Epidermal melanocyte (primary cell): Measurements from ENCODE around the gene SHLD1.
"Not testable (repeated sequence)": the region's sequence is repeated elsewhere in the genome, so short reads cannot be mapped to it uniquely, and the experiment has no call there.

Experiments used
- DNase-seq: peaks from one replicate; pipeline ENCODE4 v3.0.0; 2011; ENCODE audit warnings: low spot score; ENCODE audit not compliant: insufficient read length

Gene SHLD1

GRCh38 chr20:5735845-5736510 is 14.2 kb upstream of the SHLD1 start:
- peak; percentile 48 for DNase-seq

GRCh38 chr20:5737619-5737953 is 12.6 kb upstream of the SHLD1 start:
- DNase-seq: no peak

GRCh38 chr20:5737966-5738365 is 12.2 kb upstream of the SHLD1 start:
- no peak for DNase-seq

DNA sequence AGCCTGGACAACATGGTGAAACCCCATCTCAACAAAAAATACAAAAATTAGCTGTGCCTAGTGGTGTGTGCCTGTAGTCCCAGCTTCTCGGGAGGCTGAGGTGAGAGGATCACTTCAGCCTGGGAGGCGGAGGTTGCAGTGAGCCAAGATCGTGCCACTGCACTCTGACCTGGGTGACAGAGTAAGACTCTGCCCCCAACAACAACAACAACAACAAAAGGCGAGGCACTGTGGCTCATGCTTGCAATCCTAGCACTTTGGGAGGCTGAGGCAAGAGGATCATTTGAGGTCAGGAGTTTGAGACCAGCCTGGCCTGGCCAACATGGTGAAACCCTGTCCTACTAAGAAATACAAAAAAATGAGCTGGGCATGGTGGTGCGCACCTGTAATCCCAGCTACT is 9.6 kb upstream of the SHLD1 start:
- DNase-seq: not testable (repeated sequence)

DNA sequence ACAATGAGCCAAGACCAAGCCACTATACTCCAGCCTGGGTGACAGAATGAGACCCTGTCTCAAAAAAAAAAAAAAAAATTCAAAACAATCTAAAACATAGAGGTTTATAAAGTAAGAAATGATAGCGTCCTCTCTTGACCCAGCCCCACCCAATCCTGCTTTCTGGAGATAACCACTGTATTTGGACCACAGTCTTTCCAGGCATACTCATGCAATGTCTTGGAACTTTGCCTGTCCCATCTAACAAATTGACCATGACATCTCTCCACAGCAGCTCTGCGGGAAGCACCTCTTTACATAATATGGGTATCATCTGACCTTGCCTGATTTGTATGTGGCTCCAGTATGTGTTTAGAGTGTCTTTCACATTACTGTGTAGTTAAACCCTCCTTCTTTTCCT is 9.1 kb upstream of the SHLD1 start:
- DNase-seq: no peak

DNA sequence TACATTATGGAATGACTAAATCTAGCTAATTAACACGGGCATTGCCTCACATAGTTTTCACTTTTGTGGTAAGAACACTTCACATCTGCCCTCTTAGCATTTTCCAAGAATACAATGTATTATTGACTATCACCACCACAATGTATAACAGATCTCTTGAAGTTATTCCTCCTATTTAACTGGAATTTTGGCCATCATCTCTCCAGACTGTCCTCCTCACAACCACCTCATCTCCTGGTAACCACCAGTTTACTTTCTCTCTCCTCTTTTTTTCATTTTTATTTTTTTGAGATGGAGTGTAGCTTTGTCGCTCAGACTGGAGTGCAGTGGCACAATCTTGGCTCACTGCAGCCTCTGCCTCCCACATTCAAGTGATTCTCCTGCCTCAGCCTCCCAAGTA is 8.2 kb upstream of the SHLD1 start:
- no peak for DNase-seq

GRCh38 chr20:5745416-5746030 is 4.7 kb upstream of the SHLD1 start:
- DNase-seq: no peak

DNA sequence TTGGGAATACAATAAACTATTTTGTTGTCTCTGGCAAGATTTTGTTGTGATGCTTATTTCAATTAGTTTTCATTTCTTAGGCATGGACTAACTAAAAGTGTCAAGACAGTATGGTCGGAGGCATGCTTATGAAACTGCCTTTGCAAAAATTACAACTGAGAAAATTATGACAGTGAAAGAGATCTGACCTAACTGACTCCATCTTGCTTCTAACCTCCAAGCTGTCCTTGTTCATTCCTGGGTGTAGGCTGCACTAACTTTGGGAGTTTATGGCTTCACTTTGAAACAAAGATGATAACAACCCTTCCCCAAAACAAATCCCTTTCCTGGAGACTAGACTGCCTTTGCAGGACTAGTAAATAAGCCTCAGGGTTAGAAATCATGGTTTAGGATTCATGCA is 4.1 kb upstream of the SHLD1 start:
- DNase-seq: no peak

GRCh38 chr20:5748246-5748645 is 2.0 kb upstream of the SHLD1 start:
- DNase-seq: no peak

DNA sequence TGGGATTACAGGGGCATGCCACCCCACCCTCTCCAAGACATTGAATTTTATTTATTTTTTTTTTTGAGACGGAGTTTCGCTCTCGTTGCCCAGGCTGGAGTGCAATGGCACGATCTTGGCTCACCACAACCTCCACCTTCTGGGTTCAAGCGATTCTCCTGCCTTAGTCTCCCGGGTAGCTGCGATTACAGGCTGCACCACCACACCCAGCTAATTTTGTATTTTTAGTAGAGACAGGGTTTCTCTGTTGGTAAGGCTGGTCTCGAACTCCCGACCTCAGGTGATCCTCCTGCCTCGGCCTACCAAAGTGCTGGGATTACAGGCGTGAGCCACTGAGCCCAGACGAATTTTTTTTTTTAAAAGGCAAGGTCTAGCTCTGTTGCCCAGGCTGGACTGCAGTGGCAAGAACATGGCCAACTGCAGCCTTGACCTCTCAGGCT is 669 bp upstream of the SHLD1 start:
- DNase-seq: not testable (repeated sequence)

DNA sequence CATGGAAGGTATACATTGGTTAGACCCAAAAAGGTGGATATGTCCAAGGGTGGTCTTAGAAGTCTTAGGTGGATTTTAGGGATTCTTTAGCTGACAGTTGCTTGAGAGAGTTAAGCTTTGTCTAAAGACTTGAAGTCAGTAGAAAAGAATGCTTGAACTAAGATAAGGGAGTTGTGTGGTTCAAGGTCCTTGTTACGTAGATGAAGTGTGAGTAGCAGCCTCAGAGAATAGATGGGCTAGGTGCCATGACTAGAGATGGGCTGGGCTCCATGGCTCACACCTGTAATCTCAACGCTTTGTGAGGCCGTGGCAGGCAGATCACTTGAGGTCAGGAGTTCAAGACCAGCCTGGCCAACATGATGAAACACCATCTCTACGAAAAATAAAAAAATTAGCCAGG is 1.7 kb downstream of the SHLD1 start:
- DNase-seq: no peak

GRCh38 chr20:5753814-5754213 is 3.6 kb downstream of the SHLD1 start:
- DNase-seq: no peak

GRCh38 chr20:5757949-5758348 is 7.7 kb downstream of the SHLD1 start:
- no peak for DNase-seq

GRCh38 chr20:5766085-5766764 is 16.0 kb downstream of the SHLD1 start:
- DNase-seq: no peak

GRCh38 chr20:5767493-5768098 is 17.4 kb downstream of the SHLD1 start:
- DNase-seq: no peak

DNA sequence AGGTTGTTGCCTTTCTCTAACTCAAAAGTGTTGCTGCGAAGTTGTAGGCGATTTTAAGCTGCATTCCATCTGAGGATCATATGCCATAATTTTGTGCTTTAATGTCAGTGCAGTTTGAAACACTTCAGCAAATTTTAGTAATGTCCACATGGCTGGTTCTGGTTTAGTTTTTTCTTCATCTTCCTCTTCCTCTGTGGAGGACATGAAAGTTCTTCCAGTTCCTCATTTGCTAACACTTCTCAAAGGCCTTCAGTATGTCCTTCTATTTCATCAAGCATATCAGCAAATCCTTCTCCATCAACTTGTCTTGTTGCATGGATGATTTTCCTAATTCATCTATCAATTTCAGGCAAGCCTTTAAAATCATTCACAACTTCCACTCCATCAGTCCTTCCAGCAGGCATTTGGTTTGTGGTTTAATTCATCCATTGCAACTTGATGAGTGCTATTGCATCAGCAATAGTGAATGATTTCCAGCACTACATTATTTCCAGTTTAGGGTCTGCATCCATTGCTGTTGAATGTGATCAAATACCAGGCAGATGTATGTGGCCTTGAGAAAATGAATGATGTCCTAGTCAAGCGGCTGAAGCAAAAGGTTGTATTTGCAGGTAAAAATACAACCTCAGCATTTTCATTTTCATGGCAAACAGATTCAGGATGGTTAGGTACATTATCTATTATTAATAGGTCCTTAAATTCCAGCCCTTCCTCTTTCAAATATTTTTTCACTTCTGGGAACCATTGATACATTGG is 20.2 kb downstream of the SHLD1 start:
- DNase-seq: no peak

- DNase-seq: peak; percentile 23
These were observed 20.8 kb downstream of the SHLD1 start for GRCh38 chr20:5770987-5771318.

GRCh38 chr20:5772704-5773103 is 22.5 kb downstream of the SHLD1 start:
- no peak for DNase-seq

- no peak for DNase-seq
These were observed 23.4 kb downstream of the SHLD1 start for GRCh38 chr20:5773589-5773988.

- DNase-seq: no peak
These were observed 25.9 kb downstream of the SHLD1 start for GRCh38 chr20:5776077-5776476.

DNA sequence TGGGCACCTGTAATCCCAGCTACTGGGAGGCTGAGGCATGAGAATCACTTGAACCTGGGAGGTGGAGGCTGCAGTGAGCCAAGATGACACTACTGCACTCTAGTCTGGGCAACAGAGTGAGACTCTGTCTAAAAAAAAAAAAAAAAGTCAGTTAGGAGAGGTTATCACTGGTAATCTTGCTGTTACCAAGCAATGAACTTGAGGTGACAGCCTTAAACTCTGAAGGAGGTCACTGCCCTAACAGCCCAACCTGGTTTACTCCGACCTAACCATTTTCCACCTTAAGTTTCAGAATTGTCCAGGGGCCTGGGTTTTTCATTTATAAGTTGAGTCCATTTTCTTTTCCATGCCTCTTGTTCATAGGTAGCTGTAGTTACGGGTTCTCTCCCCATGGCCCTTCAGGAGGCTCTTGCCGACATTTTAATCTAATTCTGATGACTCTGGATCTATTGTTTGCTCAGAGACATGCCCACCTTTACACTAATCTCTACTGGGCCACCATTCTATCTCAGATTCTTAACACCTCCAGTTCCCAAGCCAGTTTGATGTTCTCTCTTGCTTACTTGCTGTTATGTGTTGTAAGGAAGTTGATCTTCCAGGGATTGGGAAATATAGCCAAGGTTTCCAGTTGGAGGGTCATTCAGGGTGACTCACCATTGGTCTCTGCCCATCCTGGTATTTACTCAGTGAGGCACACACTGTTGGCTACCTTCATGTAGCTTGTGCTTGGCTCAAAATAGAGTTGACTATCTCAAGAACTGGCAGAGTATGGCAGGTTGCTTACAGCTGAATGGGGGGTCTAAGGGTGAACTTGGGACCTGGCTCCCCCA is 29.1 kb downstream of the SHLD1 start:
- DNase-seq: no peak
